NCI-H748 (cell line): ENCODE results near the gene CD2AP.
"Not testable (repeated sequence)": the region's sequence is repeated elsewhere in the genome, so short reads cannot be mapped to it uniquely, and the experiment has no call there.

Experiments used
- DNase-seq: peaks from one replicate; lab custom pipeline; 2025; ENCODE audit not compliant: unreplicated experiment; lab: John Stamatoyannopoulos, UW

Gene CD2AP

DNA sequence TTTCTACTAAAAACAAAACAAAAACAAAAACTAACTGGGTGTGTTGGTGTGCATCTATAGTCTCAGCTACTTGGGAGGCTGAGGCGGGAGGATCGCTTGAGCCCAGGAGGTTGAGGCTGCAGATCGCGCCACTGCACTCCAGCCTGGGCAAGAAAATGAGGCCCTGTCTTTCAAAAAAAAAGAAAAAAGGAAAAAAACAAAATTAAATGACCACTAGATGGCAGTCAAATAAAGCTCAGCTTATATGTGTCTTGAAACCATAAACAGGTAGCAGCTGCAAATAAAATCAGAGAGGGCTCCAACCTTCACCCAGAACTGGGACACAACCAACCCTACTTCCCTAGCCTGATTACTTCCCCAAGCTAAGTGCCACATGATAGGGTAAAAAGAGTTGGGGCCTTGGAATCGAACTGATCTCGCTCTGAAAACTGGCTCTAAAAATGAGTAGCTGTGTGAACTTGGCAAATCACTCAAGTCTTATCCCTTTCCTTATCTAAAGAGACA is 153.7 kb downstream of the CD2AP start:
- peak; percentile 80 for DNase-seq

DNA sequence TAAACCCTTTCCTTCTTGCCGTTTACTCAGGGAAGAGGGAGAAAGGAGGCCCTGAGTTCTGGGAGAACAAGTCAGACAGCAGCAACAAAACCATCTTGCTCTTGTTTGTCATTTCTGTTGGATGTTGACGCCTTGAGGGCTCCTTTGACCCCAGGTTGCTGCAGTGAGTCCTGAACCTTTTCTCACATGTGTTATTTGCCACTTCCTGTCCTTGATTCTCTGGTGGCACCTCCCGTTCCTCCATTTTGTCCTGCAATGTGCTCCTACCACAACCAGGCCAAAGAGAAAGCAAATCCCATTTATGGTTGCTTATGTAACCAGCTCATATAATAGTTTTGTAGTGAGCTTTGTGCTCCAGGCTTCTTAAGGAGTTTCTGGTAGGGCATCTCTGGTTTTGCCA is 154.2 kb downstream of the CD2AP start:
- DNase-seq, result no peak

DNA sequence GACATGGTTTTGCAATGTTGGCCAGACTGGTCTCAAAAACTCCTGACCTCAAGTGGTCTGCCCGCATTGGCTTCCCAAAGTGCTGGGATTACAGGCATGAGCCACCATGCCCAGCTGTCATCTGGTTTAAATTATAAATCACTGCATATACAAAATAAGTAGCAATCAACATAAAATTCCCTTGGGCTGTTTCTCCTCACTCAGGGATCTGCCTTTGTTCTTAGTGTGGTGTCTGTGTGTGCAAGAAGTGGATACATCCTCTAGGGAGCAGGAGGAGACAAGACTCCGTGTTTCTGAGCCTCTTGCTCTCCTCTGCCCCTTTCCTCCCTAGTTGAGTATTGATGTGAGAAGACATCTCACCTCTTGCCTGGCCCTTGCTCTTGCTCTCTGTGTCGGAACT is 155.6 kb downstream of the CD2AP start:
- DNase-seq, result peak; percentile 43

DNA sequence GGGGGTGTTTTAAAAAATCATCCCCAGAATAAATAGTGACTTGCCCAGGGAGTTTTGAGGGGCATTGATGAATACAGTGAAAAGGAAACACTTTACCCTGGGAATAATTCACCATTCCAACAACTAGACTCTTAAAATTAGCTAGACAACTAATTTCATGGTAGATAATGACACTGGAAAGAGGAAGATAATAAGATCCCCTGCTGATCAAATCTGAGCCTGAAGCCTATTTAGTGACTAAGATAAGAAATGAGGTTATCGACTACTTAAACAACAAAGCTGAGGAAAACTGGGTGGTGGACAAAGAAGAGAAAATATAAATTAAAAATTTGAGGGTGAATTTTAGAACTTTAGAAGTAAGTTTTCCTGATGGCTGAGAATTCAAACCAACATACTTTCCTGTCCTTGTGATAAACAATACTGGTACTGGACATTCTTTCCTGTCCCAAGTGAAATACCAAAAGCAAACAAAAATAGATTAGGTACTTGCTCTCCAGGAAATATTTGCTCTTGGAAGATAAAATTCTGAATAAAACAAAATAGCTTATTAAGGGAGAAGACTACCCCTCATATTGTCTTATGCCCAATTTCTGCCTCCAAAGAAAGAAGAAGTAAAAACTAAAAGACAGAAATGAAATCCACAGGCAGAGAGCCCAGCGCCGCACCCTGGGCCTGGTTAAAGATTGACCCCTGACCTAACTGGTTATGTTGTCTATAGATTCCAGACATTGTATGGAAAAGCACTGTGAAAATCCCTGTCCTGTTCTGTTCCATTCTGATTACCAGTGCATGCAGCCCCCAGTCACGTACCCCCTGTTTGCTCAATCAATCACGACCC is 156.8 kb downstream of the CD2AP start:
- DNase-seq, result peak; percentile 85

DNA sequence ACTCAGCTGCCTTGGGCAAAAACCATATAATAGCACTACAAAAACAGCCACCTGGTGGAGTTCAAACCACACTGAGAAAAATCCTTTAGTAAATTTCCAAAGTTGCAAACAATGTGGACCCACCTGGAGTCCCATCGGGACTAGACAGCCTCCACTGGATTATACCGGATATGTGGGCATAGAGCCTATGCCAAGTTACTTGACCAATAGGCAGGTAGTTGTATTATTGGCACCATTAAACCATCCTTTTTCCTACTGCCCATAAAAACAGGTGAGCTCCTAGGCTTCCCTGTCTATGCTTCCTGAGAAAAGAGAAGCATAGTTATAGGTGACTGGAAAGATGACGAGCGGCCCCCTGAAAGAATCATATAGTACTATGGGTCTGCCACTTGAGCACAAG is 169.1 kb downstream of the CD2AP start:
- DNase-seq, result peak; percentile 34

DNA sequence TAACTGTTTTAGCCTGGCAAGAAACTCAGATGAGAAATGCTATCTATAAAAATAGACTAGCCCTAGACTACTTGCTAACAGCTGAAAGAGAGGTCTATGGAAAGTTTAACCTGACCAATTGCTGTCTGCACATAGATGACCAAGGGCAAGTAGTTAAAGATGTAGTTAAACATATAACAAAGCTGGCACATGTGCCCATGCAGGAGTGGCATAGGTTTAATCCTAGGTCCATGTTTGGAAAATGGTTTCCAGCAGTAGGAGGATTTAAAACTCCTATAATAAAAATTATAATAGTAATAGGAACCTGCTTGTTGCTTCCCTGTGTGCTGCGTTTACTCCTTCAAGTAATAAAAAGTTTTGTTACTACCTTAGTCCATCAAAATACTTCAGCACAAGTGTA is 169.6 kb downstream of the CD2AP start:
- no peak for DNase-seq

DNA sequence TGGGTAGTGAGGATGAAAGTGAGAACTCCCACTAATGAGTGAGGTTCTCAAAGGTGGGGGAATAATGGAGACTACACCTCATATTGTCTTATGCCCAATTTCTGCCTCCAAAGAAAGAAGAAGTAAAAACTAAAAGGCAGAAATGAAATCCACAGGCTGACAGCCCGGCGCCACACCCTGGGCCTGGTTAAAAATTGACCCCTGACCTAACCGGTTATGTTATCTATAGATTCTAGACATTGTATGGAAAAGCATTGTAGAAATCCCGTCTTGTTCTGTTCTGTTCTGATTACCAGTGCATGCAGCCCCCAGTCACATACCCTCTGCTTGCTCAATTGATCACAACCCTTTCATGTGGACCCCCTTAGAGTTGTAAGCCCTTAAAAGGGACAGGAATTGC is 170.0 kb downstream of the CD2AP start:
- not testable (repeated sequence) for DNase-seq

DNA sequence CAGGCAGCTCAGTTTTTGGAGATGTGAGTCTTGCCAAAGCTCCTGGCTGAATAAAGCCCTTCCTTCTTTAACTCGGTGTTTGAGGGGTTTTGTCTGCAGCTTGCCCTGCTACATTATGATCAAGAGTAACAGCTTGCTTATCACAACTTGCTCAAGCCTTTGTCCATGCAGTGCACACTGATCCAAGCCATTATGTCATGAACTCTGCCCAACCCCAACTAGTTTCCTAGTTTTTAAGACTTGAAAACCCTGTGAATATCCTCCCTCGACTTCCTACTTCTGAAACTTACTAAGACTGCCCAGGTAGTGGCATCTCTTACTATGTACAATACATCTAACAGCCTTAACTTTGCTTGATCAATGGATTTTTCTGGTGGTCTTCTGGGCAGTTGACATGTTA is 170.4 kb downstream of the CD2AP start:
- no peak for DNase-seq

DNA sequence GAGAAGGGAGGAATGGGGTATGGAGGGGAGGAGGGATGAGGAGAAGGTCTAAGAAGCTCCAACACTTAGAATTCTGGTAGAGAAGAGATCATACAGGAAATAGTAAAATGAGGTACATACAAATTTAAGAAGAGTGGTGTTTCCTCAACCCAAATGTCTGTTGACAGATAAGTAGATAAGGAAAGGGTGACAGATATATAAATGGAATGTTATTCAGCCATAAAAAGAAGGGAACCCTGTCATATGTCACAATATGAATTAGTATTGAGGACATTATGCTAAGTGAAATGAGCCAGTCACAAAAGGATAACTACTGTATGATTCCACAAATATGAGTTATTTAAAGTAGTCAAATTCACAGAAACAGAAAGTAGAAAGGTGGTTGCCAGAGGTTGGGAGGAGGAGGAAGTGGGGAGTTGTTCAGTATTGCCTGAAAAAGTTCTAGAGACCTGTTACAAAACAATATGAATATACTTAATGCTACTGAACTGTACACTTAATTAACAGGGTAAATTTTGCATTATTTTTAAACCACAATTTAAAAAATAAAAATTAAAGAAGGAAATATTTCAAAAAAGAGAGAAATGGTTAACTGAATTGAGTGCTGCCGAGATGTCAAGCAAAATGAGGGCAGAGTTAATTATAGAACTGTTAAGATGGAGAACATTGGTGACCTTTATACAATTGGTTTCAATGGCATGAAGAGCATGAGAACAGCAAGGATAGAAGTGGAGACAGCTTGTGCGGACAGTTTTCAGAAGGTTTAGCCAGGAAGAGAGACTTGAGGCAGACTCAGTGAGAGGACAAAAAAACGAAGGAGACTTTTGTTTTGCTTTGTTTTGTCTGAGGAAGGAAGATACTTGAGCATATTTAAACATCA is 173.2 kb downstream of the CD2AP start:
- no peak for DNase-seq

DNA sequence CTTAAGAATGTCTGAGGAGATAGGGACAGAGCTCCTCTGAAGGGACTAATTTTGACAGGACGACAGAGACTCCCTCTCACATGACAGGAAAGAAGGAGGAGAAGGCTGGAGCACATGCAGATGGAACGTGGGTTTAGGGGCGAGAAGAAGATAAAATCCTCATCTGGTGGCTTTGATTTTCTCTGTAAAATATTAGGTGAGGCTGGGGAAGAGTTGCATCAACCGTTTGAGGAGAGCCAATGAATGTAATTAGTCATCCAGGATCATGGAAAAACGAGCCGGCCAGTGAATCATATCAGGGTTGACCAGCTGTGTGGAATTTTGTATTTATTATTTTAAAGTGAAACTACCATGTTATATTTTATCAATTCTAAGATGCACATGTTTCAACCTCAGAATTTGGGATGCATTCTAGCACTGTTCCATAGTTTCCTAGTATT is 173.9 kb downstream of the CD2AP start:
- DNase-seq, result no peak

DNA sequence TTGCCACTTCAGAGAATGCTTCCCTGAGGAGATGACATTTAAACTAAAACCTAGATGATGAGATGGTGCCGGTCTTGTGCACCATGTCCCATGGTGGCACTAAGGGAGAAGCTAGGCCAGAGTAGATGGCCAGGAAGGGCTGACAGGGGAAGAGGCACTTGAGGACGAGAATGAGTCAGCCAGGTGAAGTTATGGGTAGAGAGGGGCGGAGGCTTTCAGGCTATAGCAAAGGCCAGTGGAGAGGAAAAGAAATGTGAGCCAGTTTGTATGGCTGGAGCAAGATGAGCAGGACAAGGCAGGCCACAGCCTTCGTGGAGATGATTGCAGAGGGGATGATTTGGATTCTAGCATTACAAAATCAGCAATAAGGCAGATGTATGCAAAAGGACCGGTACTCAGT is 176.1 kb downstream of the CD2AP start:
- no peak for DNase-seq

DNA sequence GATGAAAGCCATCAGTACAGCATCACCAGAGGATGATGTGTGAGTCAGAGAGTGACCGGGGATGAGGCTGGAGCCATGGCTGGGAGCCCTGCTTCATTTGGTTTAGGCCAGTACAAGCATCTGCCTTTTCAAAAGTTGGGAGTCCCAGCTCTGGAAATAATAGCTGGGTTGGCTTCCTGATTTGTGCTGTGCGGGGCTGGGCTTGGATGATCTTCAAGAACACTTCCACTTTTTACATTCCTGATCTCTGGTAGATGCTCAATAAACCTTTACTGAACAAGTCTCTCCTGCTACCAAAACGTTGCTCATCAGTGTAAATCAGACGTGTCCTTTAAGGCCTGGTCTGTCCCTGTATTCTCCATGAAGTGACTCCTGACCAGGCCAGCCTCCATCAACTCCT is 176.7 kb downstream of the CD2AP start:
- DNase-seq, result no peak

DNA sequence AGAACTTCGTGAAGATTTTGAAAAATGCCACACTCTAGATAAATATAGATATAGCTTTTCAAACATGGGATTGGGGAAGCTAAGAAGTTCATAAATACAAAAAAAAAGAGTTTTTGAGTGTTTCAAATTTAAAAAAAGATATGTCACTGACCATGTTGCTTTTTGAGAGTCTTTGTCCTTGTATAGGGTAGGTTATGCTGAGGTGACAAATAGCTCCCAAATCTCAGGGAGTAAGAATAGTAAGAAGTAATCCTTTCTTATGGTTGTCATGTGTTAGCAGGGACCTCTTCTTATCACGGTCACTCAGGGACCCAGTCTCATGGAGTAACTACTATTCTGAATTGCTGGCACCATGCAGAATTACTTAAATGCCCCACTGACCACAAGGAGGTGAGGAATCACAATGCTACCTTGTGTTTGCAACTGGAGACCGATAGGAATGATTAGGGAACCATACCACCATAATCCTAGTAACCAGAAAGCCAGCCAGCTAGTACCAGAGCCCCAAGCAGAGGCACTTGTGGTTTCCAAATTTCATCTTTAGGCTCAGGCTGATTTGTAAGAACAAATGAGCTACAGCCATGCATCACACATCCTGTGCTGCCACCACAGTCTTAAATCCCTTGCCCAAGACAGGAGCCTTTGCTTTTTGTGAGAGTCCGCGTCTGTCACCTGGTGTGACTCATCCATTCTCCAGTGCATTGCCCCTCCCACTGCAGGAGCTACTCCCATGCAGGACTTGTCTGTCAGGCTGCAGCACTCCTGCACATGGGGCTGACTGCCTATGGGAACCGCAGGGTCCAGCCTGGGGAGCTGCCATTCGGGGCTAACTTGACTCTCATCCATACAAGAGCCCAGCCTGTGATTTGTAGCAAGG is 178.4 kb downstream of the CD2AP start:
- peak; percentile 33 for DNase-seq

DNA sequence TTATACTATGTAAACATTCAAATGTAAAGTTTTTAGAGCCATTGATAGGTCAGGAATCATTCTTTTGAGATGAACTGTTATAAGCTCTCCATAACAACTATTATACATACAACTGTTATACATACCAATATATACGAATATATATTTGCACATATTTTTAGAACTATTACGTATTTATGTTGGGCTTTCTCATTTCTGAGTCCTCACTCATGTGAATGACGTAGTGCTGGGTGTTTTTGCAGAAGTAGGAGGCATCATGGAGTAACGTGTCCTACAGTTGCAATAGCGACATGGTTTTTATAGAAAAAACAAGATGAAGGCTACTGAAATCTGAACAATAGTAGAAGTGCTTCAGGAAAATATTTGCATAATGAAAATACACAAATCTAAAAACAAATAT is 184.4 kb downstream of the CD2AP start:
- DNase-seq, result no peak

DNA sequence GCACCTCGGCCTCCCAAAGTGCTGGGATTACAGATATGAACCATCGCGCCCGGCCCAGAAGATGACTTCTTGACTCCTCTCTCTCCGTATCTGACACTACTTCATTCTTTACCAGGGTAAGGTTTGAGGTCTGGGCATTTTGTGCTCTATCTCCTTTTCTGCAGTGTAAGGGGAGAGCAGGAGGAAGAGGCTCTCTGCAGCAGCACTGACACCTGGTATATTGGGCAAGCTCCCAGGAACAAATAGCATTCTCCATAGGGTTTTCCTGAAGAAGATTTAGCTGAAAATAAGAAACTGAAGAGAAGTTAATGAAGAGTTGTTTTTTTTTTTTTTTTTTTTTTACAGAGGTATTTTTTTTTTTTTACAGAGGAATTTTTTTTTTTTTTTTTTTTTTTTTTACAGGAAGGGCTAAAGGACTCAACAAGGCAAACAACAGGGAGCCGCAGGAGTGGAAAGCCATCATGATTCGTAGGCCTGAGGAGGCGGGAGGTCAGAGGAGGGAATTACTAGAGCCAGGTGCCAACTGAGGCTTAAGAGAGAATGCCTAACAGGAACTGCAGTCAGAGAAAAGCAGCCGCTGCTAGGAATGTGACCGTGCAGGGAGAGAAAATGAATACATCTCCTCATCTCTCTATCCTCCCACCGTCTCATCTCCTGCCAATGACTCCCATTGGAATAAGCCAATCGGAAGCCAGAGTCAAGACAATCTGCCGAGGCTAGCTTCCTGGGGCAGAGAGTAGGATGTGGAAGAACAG is 186.1 kb downstream of the CD2AP start:
- peak; percentile 58 for DNase-seq

DNA sequence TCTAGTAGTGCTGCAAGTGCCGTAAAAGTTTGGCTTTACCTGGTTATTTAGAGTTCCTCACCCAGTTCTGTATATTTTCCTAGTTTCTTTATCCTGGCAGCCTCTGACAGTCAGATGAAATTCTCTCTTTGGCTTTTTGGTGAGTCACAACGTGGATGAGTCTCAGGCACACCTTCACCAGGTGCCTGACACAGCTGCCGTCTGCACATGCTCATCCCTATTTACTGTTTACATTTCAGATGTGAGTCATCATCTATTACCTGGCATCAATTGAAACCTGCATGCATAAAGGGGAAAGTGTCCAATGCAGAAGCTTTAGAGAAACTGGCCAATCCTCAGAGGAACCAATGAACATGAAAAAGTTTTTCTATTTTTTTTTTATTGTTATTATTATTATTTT is 187.5 kb downstream of the CD2AP start:
- peak; percentile 98 for DNase-seq

DNA sequence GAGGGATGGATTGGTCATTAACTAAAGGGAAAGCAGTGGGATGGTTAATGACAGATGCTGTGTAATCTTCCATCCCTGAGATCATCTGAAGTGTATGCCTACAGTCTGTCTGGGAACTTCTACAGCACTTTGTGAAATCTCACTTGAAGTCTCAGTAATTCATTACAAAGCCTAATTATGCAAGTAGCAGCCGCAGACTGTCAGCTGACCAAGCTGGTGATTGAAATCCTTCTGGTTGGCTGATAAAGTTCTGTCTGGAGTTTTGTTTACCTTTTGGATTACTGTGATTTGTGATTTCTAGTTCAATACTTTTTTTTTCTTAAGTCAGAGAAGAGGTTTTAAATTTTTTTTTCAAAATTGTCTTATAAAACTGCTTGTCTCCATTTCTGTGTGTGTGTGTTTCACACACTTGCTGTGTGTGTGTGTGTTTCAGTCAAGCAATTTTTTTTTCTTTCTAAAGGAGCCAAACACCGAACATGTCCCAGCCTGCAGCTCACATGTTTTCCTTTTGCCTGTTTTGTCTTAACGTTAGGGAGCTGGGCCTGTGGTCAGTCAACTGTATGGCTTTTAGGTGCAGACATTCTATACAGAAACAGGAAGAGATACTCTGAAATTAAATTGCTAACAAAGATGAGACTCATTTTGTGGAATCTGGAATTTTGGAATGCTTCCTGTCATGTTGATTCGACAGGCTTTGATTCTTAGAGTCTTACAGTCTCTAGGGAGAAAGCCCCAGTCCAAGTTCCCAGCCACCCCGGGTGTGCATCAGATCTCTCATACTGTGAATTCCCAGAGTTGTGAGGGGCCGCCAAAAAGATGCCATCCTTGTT is 192.3 kb downstream of the CD2AP start:
- peak; percentile 86 for DNase-seq

DNA sequence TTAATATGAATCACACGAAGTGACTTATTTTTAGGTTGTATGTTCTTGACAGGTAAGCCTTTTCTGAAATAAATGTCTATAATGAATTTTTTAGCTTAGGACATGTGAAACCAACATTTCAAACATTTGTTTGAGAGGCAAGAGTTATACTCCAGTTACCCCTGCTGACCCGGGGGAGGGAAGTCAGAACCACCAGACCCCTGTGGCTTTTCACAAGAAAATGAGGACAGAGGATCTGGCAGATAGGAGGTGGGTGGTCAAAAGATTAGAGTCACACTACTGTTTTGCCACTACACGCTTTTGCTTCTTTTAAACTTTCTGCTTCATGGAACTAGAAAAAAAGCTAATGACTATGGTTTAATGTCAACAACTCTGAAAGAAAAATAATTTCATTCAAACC is 193.3 kb downstream of the CD2AP start:
- DNase-seq, result peak; percentile 43

DNA sequence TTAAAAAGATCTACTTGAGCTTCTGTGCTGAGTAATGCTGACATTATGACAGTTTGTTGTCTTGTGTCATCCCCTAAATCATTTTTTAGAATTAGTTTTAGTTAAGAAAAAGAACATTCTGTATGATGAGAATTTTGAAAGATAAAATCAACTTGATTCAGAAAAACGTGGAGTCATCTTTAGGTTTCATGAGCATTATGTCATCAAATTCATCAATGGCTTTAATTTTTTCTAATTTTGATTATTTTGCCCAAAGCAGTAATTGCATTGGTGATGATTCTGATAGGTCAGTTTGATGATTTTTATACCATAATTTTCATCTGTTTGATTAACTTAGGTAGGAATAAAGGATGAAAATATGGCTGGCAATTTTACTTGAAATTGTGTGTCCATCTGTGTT is 194.2 kb downstream of the CD2AP start:
- DNase-seq, result no peak
